GM18873 (cell line): Measurements from ENCODE around the gene SERPINA6.
"Not testable (repeated sequence)": the region's sequence is repeated elsewhere in the genome, so short reads cannot be mapped to it uniquely, and the experiment has no call there.

ENCODE experiments used
- ATAC-seq: cut with Tn5 transposase; IDR thresholded peaks from one replicate; pipeline ENCODE4 v1.9.1; 2021; ENCODE audit warnings: mild to moderate bottlenecking, moderate library complexity, moderate number of reproducible peaks; ENCODE audit not compliant: unreplicated experiment, low FRiP score

SERPINA6 gene

GRCh38 chr14:94322648-94323570, at the start of gene SERPINA6:
Gene SERPINA6, minus strand, starts transcription at chr14:94323336. Its CDS starts 8,688 bp downstream, at chr14:94314648.
- ATAC-seq = no peak

- ATAC-seq = no peak
These were observed 49.0 kb upstream of the SERPINA6 start for GRCh38 chr14:94372021-94372605.

GRCh38 chr14:94370524-94370910, 47.4 kb upstream of the SERPINA6 start:
- no peak for ATAC-seq

GRCh38 chr14:94369766-94370523, 46.8 kb upstream of the SERPINA6 start:
- ATAC-seq = not testable (repeated sequence)

- no peak for ATAC-seq
These were observed 45.8 kb upstream of the SERPINA6 start for GRCh38 chr14:94368956-94369355.

- ATAC-seq = no peak
These were observed 45.1 kb upstream of the SERPINA6 start for GRCh38 chr14:94368243-94368590.

- ATAC-seq = no peak
These were observed 44.5 kb upstream of the SERPINA6 start for GRCh38 chr14:94367347-94368242.

GRCh38 chr14:94366146-94366915, 43.2 kb upstream of the SERPINA6 start, which contains the start of gene SERPINA2:
Gene SERPINA2, minus strand, starts transcription at chr14:94366698.
- ATAC-seq = no peak

- ATAC-seq = no peak
These were observed 42.5 kb upstream of the SERPINA6 start for GRCh38 chr14:94365624-94366023.

- ATAC-seq = no peak
These were observed 41.8 kb upstream of the SERPINA6 start for GRCh38 chr14:94364964-94365363.

- ATAC-seq = no peak
These were observed 40.9 kb upstream of the SERPINA6 start for GRCh38 chr14:94364037-94364436.

- no peak for ATAC-seq
These were observed 40.1 kb upstream of the SERPINA6 start for GRCh38 chr14:94363151-94363624.

- no peak for ATAC-seq
These were observed 39.5 kb upstream of the SERPINA6 start for GRCh38 chr14:94362614-94363133.

GRCh38 chr14:94361682-94362081, 38.5 kb upstream of the SERPINA6 start:
- ATAC-seq = no peak

GRCh38 chr14:94360945-94361565, 37.9 kb upstream of the SERPINA6 start:
- no peak for ATAC-seq

GRCh38 chr14:94357166-94357565, 34.0 kb upstream of the SERPINA6 start:
- ATAC-seq = no peak

GRCh38 chr14:94356379-94357056, 33.4 kb upstream of the SERPINA6 start:
- no peak for ATAC-seq

GRCh38 chr14:94355191-94355794, 32.2 kb upstream of the SERPINA6 start:
- ATAC-seq = no peak
